K562 (cell line): ENCODE results near the gene FILIP1L. TPM values are rescaled to one million over a fixed set of nuclear protein-coding genes. Genes with fewer than 3 reads are reported as not detected.

ENCODE experiments used
- C11orf30 ChIP-seq: fragments of 450-650 bp; IDR thresholded peaks from 2 replicates; pipeline ENCODE4 v1.6.1; 2016; ENCODE audit warnings: low read depth, mild to moderate bottlenecking
- E4F1 ChIP-seq: fragments of 250-450 bp; sonication (Bioruptor Pico); IDR thresholded peaks from 2 replicates; pipeline ENCODE4 v1.5.0; 2021; ENCODE audit warnings: mild to moderate bottlenecking, borderline replicate concordance
- GATA2 ChIP-seq: sonication (generic); formaldehyde crosslinking; IDR thresholded peaks from 2 replicates; pipeline ENCODE4 v1.4.0; 2020; ENCODE audit warnings: mild to moderate bottlenecking, missing genetic modification reagents
- NELFE ChIP-seq: IDR thresholded peaks from 2 replicates; pipeline ENCODE4 v1.6.1; 2011; ENCODE audit warnings: mild to moderate bottlenecking; ENCODE audit not compliant: insufficient read depth, insufficient read length
- NR4A1 ChIP-seq, 2 experiments: fragments of 250-450 bp in 1 of 2; fragments of 450-650 bp in 1 of 2; sonication (Bioruptor Pico) in 1 of 2; IDR thresholded peaks; 2 replicates each; pipeline versions ENCODE4 v1.4.0 to v1.6.1; 2016 to 2020; ENCODE audit warnings: mild to moderate bottlenecking in 2 of 2, missing compliant biosample characterization in 1 of 2, missing genetic modification characterization in 1 of 2, moderate library complexity in 1 of 2
- OTX1 ChIP-seq: fragments of 450-650 bp; formaldehyde crosslinking; IDR thresholded peaks from 2 replicates; pipeline ENCODE4 v1.4.0; 2022; ENCODE audit warnings: mild to moderate bottlenecking
- PHF20 ChIP-seq: fragments of 450-650 bp; IDR thresholded peaks from 2 replicates; pipeline ENCODE4 v1.6.1; 2018; ENCODE audit not compliant: partially characterized antibody
- SMARCA4 ChIP-seq: fragments of 450-650 bp; IDR thresholded peaks from 2 replicates; pipeline ENCODE4 v1.6.1; 2016
- TEAD4 ChIP-seq, 2 experiments: sonication (generic) in 1 of 2; formaldehyde crosslinking in 1 of 2; IDR thresholded peaks; 2 replicates each; pipeline versions ENCODE4 v1.6.1 to v1.8.0; 2012 to 2022; ENCODE audit warnings: borderline replicate concordance in 1 of 2, inconsistent platforms in 1 of 2, low read length in 1 of 2, mild to moderate bottlenecking in 1 of 2, missing genetic modification reagents in 1 of 2
- ZBTB12 ChIP-seq: fragments of 250-450 bp; sonication (Bioruptor Pico); IDR thresholded peaks from 2 replicates; pipeline ENCODE4 v1.4.0; 2020
- ZEB2 ChIP-seq: fragments of 450-650 bp; IDR thresholded peaks from 2 replicates; pipeline ENCODE4 v1.6.1; 2016
- ZNF253 ChIP-seq: fragments of 250-450 bp; sonication (Bioruptor Pico); conservative IDR thresholded peaks from 2 replicates; pipeline ENCODE4 v1.6.1; 2021; ENCODE audit warnings: mild to moderate bottlenecking
- ZNF318 ChIP-seq, 2 experiments: fragments of 450-650 bp; IDR thresholded peaks; 2 replicates each; pipeline ENCODE4 v1.6.1; 2016; ENCODE audit warnings: mild to moderate bottlenecking in 2 of 2, borderline replicate concordance in 1 of 2, low read depth in 1 of 2, moderate library complexity in 1 of 2
- polyA plus RNA-seq, 8 experiments: library from polyadenylated mRNA; depleted of rRNA in 4 of 8; stranded (reverse) in 5 of 8; unstranded in 3 of 8; fragments of >200 nt; fragmentation: Nextera tagmentation in 2 of 8; fragmentation: Illumina TruSeq in 1 of 8; extraction: Ambion mirVana in 2 of 8; extraction: Trizol in 1 of 8; gene quantifications; 2 replicates each; pipeline versions ENCODE4 v1.2.1 to v1.2.3, GENCODE V29; 2011 to 2014; ENCODE audit warnings: inconsistent platforms in 1 of 8, missing spikeins in 1 of 8
- total RNA-seq, 7 experiments: library from RNA; depleted of rRNA in 6 of 7; stranded (reverse); fragments of >200 nt in 6 of 7; fragmentation: Illumina TruSeq in 2 of 7; extraction: Trizol in 2 of 7; gene quantifications; 2 replicates each; pipeline versions ENCODE4 v1.2.1 to v1.2.3, GENCODE V29; 2011 to 2021; ENCODE audit warnings: low replicate concordance in 1 of 7

FILIP1L gene
- total and polyA plus RNA-seq, 9 of the 15 experiments (the other 6 are each of a cell fraction or from before 2014, with no cell fraction given): 0.50 to 2.1 (median 1.1) TPM

GRCh38 chr3:100002599-100003350 is 111.5 kb downstream of the FILIP1L start (continued):
- peak in 1 of 2 experiments; percentile 80; a peak in 2 of 4 replicates for TF ChIP-seq ZNF318 (IDR thresholded peaks at IDR 0.05; ENCODE audit: borderline replicate concordance in 1 of 2, low read depth in 1 of 2)
- TF ChIP-seq GATA2 (CRISPR knock-in tag): no peak
- no peak for TF ChIP-seq ZNF253 (CRISPR knock-in tag)
- TF ChIP-seq NELFE: no peak
- TF ChIP-seq C11orf30: no peak
- TF ChIP-seq NR4A1 (CRISPR knock-in tag; IDR thresholded peaks at IDR 0.05): no peak
- no peak for TF ChIP-seq NR4A1 (tag; IDR thresholded peaks at IDR 0.05)
- peak; percentile 37; the same call in 1 of the 2 replicates for TF ChIP-seq TEAD4 (IDR thresholded peaks at IDR 0.05; ENCODE audit: low read length)
- TF ChIP-seq TEAD4 (CRISPR knock-in tag; IDR thresholded peaks at IDR 0.05; ENCODE audit: borderline replicate concordance): no peak
- no peak for TF ChIP-seq PHF20
- no peak for TF ChIP-seq ZBTB12 (CRISPR knock-in tag)
- TF ChIP-seq E4F1 (CRISPR knock-in tag): no peak
- no peak for TF ChIP-seq OTX1
- TF ChIP-seq SMARCA4: peak; percentile 33; the same call in 1 of the 2 replicates
- TF ChIP-seq ZEB2: peak; percentile 95
